ENCODE measurements around the gene NTM.

- TF ChIP-seq CTCF (IDR thresholded peaks at IDR 0.05) (no peak), ZFX (IDR thresholded peaks at IDR 0.05; ENCODE audit: borderline replicate concordance) (no peak)
Observed at GRCh38 chr11:131393691-131394090, 23.3 kb downstream of the NTM start.
